ENCODE results near the gene CACNA1H.

CACNA1H gene

GRCh38 chr16:1258225-1258600, 105.3 kb downstream of the CACNA1H start:
- no peak for DNase-seq (ENCODE audit: low spot score)
- Histone ChIP-seq H3K27ac (no peak overlapping the region), H3K4me3 (no peak overlapping the region)
- TF ChIP-seq CTCF (IDR thresholded peaks at IDR 0.05), result no peak

- no peak for TF ChIP-seq CTCF (IDR thresholded peaks at IDR 0.05)
- DNase-seq (ENCODE audit: low spot score), result no peak
- Histone ChIP-seq H3K4me3 (no peak overlapping the region), H3K27ac (no peak overlapping the region)
Observed at GRCh38 chr16:1258906-1259759, 106.2 kb downstream of the CACNA1H start.

- Histone ChIP-seq H3K4me3 (no peak overlapping the region), H3K27ac (no peak overlapping the region)
- DNase-seq (ENCODE audit: low spot score), result no peak
- TF ChIP-seq CTCF (IDR thresholded peaks at IDR 0.05), result no peak
Observed at GRCh38 chr16:1259760-1260068, 106.8 kb downstream of the CACNA1H start.

GRCh38 chr16:1260101-1260680, 107.3 kb downstream of the CACNA1H start:
- H3K27ac ChIP-seq, result no peak overlapping the region
- DNase-seq (ENCODE audit: low spot score), result no peak
- H3K4me3 ChIP-seq, result no peak overlapping the region
- TF ChIP-seq CTCF (IDR thresholded peaks at IDR 0.05), result no peak

GRCh38 chr16:1261131-1261892, 108.4 kb downstream of the CACNA1H start:
- TF ChIP-seq CTCF (IDR thresholded peaks at IDR 0.05), result no peak
- no peak overlapping the region for H3K4me3 ChIP-seq
- DNase-seq (ENCODE audit: low spot score), result no peak
- H3K27ac ChIP-seq, result no peak overlapping the region

GRCh38 chr16:1262210-1262845, 109.4 kb downstream of the CACNA1H start:
- TF ChIP-seq CTCF (IDR thresholded peaks at IDR 0.05), result no peak
- no peak for DNase-seq (ENCODE audit: low spot score)
- Histone ChIP-seq H3K4me3 (no peak overlapping the region), H3K27ac (no peak overlapping the region)
